Colonic mucosa (tissue), 4 donors: ENCODE measurements around the gene ARHGEF12. TPM values are rescaled to one million over a fixed set of nuclear protein-coding genes. Genes with fewer than 3 reads are reported as not detected.
A peak's percentile ranks its signal among the peaks of the same experiment; 100 is the strongest.

Experiments
- DNase-seq: peaks from one replicate; pipeline ENCODE4 v3.0.0-alpha.2; 2020
- H3K27ac ChIP-seq: fragments of 200-600 bp; one replicate; pipeline ENCODE4 v1.8.0; 2021
- H3K27me3 ChIP-seq: fragments of 200-600 bp; one replicate; pipeline ENCODE4 v1.8.0; 2021
- H3K36me3 ChIP-seq: fragments of 200-600 bp; one replicate; pipeline ENCODE4 v1.8.0; 2021
- H3K4me1 ChIP-seq: fragments of 200-600 bp; one replicate; pipeline ENCODE4 v1.8.0; 2021; ENCODE audit warnings: mild to moderate bottlenecking
- H3K4me3 ChIP-seq: fragments of 200-600 bp; one replicate; pipeline ENCODE4 v1.8.0; 2021
- H3K9ac ChIP-seq, 2 donors: one replicate each; pipeline ENCODE4 v1.7.0; 2013; ENCODE audit warnings: control low read depth in 2 of 2, low read depth in 2 of 2, low read length in 2 of 2
- H3K9me3 ChIP-seq: fragments of 200-600 bp; one replicate; pipeline ENCODE4 v1.8.0; 2021
- intact Hi-C: fragments of 100-400 bp; cut with DNase I; formaldehyde crosslinking; loops from one replicate; pipeline ENCODE4 v1.14.1; 2022
- total RNA-seq, 2 donors: library from RNA; stranded (reverse); fragmentation: NEBNext Ultra II Directional in 1 of 2; extraction: Animal tissue kit (Norgen Biotek cat#: 25700) in 1 of 2; gene quantifications; one replicate each; pipeline ENCODE4 v1.2.1, GENCODE V29; 2021
- TF ChIP-seq, protein P1 (sequence below): fragments of 200-600 bp; IDR thresholded peaks from one replicate; pipeline ENCODE4 v1.8.0; 2022; ENCODE audit warnings: antibody characterized with exemption, mild to moderate bottlenecking
- donor health status: healthy.
- donor health status: DM: no; HTN: no; CAD: no.
- donor health status: DM: no; HTN: no; CAD: no.

The ARHGEF12 gene
- total RNA-seq, 2 donors from 2014 or later: 66.7 to 103 TPM

DNA sequence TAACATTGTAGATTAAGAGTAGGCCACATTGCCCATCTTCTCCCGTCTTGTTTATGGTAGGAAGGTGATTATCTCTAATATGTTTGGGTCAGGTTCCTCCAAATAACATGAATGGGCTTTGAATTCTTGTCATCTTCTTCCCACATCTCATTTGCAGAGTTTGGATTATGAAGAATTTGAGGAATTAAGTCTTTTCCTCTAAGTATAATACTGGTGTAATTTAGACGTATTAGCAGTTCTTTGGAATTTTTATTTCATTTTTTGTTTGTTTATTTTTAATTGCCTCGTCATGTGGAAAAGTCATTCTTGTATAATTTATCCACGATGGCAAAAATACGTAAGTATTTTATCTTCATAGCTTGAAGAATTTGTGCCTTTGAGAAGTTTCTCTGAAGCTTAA lies 73.4 kb downstream of the ARHGEF12 start:
- TF ChIP-seq, protein P1, sequence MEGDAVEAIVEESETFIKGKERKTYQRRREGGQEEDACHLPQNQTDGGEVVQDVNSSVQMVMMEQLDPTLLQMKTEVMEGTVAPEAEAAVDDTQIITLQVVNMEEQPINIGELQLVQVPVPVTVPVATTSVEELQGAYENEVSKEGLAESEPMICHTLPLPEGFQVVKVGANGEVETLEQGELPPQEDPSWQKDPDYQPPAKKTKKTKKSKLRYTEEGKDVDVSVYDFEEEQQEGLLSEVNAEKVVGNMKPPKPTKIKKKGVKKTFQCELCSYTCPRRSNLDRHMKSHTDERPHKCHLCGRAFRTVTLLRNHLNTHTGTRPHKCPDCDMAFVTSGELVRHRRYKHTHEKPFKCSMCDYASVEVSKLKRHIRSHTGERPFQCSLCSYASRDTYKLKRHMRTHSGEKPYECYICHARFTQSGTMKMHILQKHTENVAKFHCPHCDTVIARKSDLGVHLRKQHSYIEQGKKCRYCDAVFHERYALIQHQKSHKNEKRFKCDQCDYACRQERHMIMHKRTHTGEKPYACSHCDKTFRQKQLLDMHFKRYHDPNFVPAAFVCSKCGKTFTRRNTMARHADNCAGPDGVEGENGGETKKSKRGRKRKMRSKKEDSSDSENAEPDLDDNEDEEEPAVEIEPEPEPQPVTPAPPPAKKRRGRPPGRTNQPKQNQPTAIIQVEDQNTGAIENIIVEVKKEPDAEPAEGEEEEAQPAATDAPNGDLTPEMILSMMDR: no peak

DNA sequence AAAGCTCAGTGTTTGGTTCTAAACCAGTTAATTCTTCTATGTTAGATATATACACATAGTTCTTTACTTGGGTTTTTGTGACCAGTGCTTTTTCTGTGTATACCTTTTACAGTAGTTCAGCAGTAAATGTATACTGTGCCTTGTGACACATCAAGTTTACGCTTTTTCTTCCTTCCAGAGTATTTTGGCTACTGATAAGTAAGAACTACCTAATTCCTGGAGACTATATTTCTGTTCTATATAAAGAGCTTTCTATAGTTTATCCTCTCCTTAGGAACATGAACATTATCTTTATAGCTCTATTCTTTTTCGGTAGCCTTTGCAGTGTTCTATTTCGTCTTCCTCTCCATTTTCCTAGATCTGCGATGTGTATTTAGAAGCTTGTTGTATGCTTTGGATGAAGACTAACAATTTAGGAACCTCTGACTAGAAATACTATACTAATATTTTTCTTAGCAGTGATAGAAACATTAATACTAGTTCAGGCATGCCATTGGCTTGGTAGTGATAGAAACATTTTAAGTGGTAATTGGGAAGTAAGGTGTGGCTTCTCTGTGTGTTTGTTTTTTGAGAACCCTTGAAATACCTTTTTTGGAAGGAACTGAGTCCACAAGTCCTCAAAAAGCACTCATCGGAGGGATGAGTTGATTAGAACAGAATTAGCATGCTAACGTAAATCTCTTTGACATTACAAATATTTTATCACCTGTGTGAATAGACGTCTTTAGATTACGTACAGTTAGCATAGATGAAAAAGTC lies 74.6 kb downstream of the ARHGEF12 start:
- Histone ChIP-seq H3K4me1 (no peaks in the 10 kb centered on the region), H3K36me3 (no peaks in the 10 kb centered on the region), H3K9me3 (no peaks in the 10 kb centered on the region), H3K27me3 (no peaks in the 10 kb centered on the region), H3K4me3 (no peak overlapping the region), H3K9ac (no peak overlapping the region), H3K27ac (no peak overlapping the region)
- intact Hi-C loops: no loop called here
- no peak for DNase-seq
- TF ChIP-seq, protein P1: no peak

More for the DNA sequence above, 73.4 kb downstream of the ARHGEF12 start:
- Histone ChIP-seq H3K9me3 (no peaks in the 10 kb centered on the region), H3K27me3 (no peaks in the 10 kb centered on the region), H3K4me1 (no peaks in the 10 kb centered on the region), H3K9ac (no peak overlapping the region), H3K27ac (no peak overlapping the region), H3K36me3 (no peaks in the 10 kb centered on the region), H3K4me3 (no peak overlapping the region)
- DNase-seq: no peak
- intact Hi-C loops: no loop called here

DNA sequence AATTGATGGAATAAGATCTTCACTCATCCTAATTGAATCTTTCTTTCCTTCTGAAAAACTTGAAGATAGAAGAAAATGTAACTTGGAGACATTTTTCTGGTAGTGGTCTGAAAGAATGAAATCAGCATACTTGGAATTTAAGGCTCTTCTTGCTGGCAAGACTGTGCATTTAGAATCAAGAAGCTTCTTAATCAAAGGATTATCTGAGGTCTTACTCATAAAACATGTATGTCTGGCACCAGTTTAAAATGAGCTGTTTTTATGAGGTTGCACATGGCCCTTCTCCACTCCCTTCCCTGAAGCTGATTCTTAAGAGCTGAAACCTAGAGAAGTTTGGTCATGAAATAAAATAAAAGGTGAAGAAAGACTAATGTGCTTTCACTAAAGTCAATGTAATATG lies 77.3 kb downstream of the ARHGEF12 start:
- Histone ChIP-seq H3K4me1 (no peaks in the 10 kb centered on the region), H3K4me3 (no peak overlapping the region), H3K36me3 (no peaks in the 10 kb centered on the region), H3K27me3 (no peaks in the 10 kb centered on the region), H3K9ac (no peak overlapping the region), H3K27ac (no peak overlapping the region), H3K9me3 (no peaks in the 10 kb centered on the region)
- intact Hi-C loops: no loop called here
- TF ChIP-seq, protein P1: no peak
- no peak for DNase-seq

DNA sequence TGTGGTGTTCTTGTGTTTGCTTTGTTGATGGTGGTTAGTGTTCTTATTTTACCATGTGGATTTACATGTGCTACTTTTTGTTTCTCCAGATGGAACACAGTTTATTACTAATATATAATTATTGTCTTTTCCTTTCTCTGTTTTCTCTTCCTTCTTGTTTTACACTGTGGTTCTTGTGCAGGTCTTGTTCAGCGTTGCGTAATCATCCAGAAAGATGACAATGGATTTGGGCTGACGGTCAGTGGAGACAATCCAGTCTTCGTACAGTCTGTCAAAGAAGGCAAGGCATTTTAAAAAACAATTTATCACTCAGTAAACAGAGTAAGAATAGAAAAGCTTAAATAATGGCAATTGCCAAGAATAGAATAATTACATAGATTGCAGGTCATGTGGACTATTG lies 84.4 kb downstream of the ARHGEF12 start:
- Histone ChIP-seq H3K9ac (no peak overlapping the region), H3K36me3 (no peaks in the 10 kb centered on the region), H3K9me3 (no peaks in the 10 kb centered on the region), H3K4me1 (no peaks in the 10 kb centered on the region), H3K4me3 (no peak overlapping the region), H3K27me3 (no peaks in the 10 kb centered on the region), H3K27ac (no peak overlapping the region)
- intact Hi-C loops: no loop called here
- TF ChIP-seq, protein P1: no peak
- no peak for DNase-seq

DNA sequence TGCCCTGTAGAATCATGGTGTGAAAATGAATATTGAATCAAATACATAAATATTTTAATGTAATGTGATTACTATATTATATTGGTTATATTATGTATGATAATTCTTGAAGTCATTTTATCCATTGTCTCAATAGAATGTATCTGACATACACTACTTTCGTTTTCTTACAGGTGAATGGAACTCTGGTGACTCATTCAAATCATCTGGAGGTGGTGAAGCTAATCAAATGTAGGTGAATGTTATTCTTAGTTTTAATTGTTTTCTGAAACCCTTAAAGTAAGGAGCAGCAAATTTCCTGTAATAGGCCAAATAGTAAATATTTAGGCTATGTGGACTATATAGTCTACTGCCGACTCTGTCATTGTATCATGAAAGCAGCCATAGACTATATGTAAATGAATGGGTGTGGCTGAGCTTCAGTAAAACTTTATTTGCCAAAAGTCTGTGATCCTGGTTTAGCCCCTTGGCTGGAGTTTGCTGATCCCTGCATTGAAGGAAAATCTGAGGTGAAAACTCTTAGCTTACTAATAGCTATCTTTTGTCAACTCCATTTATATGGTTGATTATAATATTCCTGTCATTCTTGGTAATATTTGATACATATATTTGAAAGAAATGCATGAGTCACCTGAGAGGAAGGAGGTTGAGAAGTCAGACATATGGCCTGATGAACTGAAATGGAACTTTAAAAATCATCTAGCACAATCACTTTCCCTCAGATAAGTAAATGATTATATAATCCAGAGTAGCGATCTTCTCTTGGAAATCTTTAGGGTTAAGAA lies 88.2 kb downstream of the ARHGEF12 start:
- no peaks in the 10 kb centered on the region for H3K27me3 ChIP-seq
- no peak overlapping the region for H3K9ac ChIP-seq
- TF ChIP-seq, protein P1: no peak
- intact Hi-C loops: no loop called here
- no peaks in the 10 kb centered on the region for H3K4me1 ChIP-seq
- no peaks in the 10 kb centered on the region for H3K9me3 ChIP-seq
- H3K36me3 ChIP-seq: no peaks in the 10 kb centered on the region
- peak overlapping the region; percentile 25 for H3K27ac ChIP-seq
- no peak overlapping the region for H3K4me3 ChIP-seq
- no peak for DNase-seq
